Loucy (cell line): ENCODE measurements around the gene HHLA2.

ENCODE experiments used
- H2AFZ ChIP-seq: fragments of 200-600 bp; sonication (generic); 2 replicates; pipeline ENCODE4 v1.6.0; 2016; ENCODE audit warnings: antibody characterized with exemption, mild to moderate bottlenecking, low read length, moderate library complexity
- H3F3A ChIP-seq: fragments of 200-600 bp; 2 replicates; pipeline ENCODE4 v1.6.0; 2016; ENCODE audit warnings: antibody characterized with exemption, low read depth, mild to moderate bottlenecking
- H3K27me3 ChIP-seq: fragments of 200-600 bp; sonication (generic); 2 replicates; pipeline ENCODE4 v1.6.1; 2014; ENCODE audit warnings: low read length, mild to moderate bottlenecking; ENCODE audit not compliant: insufficient read depth, poor library complexity, severe bottlenecking
- H3K36me3 ChIP-seq: fragments of 200-600 bp; sonication (generic); 2 replicates; pipeline ENCODE4 v1.6.1; 2016; ENCODE audit warnings: low read length; ENCODE audit not compliant: insufficient read depth
- H3K4me1 ChIP-seq: fragments of 200-600 bp; sonication (generic); 2 replicates; pipeline ENCODE4 v1.5.1; 2014; ENCODE audit warnings: low read length, mild to moderate bottlenecking; ENCODE audit not compliant: insufficient read depth, poor library complexity, severe bottlenecking
- H3K4me2 ChIP-seq: fragments of 200-600 bp; sonication (generic); 2 replicates; pipeline ENCODE4 v1.6.0; 2014; ENCODE audit warnings: antibody characterized with exemption, low read length, low read depth, mild to moderate bottlenecking; ENCODE audit not compliant: poor library complexity, severe bottlenecking
- H3K4me3 ChIP-seq: fragments of 200-600 bp; sonication (generic); 2 replicates; pipeline ENCODE4 v1.5.1; 2014; ENCODE audit warnings: low read length, mild to moderate bottlenecking, mixed read lengths; ENCODE audit not compliant: poor library complexity, severe bottlenecking
- H3K79me2 ChIP-seq: fragments of 200-600 bp; sonication (generic); 2 replicates; pipeline ENCODE4 v1.6.1; 2014; ENCODE audit warnings: low read length; ENCODE audit not compliant: insufficient read depth
- H3K9ac ChIP-seq: fragments of 200-600 bp; sonication (generic); 2 replicates; pipeline ENCODE4 v1.6.0; 2014; ENCODE audit warnings: mild to moderate bottlenecking, low read depth, low read length, moderate library complexity; ENCODE audit not compliant: poor library complexity, severe bottlenecking
- H3K9me2 ChIP-seq: fragments of 200-600 bp; sonication (generic); replicated peaks from 2 replicates; pipeline ENCODE4 v1.6.1; 2016; ENCODE audit warnings: low read depth, low read length, mixed read lengths
- H3K9me3 ChIP-seq: fragments of 200-600 bp; sonication (generic); 2 replicates; pipeline ENCODE4 v1.6.1; 2014; ENCODE audit warnings: mild to moderate bottlenecking, antibody characterized with exemption, low read length, low read depth; ENCODE audit not compliant: insufficient read depth
- H4K20me1 ChIP-seq: fragments of 200-600 bp; sonication (generic); 2 replicates; pipeline ENCODE4 v1.6.0; 2014; ENCODE audit warnings: antibody characterized with exemption, low read length, mild to moderate bottlenecking; ENCODE audit not compliant: insufficient read depth, poor library complexity, severe bottlenecking
- CTCF ChIP-seq: fragments of 200-600 bp; sonication (generic); conservative IDR thresholded peaks from 2 replicates; pipeline ENCODE4 v1.5.1; 2014; ENCODE audit warnings: mild to moderate bottlenecking, antibody characterized with exemption, low read length
- EZH2phosphoT487 ChIP-seq: fragments of 200-600 bp; IDR thresholded peaks from 2 replicates; pipeline ENCODE4 v1.6.1; 2018; ENCODE audit warnings: antibody characterized with exemption, mild to moderate bottlenecking, moderate library complexity, borderline replicate concordance

The HHLA2 gene

GRCh38 chr3:108406063-108406660, 109.8 kb downstream of the HHLA2 start:
- Histone ChIP-seq H3K9me2 (no peaks in the 10 kb centered on the region), H2AFZ (no peak overlapping the region), H3K4me3 (no peak overlapping the region), H3K79me2 (no peaks in the 10 kb centered on the region), H3K36me3 (no peaks in the 10 kb centered on the region), H3K4me2 (no peak overlapping the region), H3K4me1 (no peaks in the 10 kb centered on the region), H4K20me1 (no peaks in the 10 kb centered on the region), H3K9me3 (no peaks in the 10 kb centered on the region), H3K9ac (no peak overlapping the region), H3K27me3 (no peaks in the 10 kb centered on the region), H3F3A (no peaks in the 10 kb centered on the region)
- TF ChIP-seq CTCF (no peak), EZH2phosphoT487 (no peak)

- H3K36me3 ChIP-seq = no peaks in the 10 kb centered on the region
- H3K4me1 ChIP-seq = no peaks in the 10 kb centered on the region
- peak overlapping the region; percentile 39 for H2AFZ ChIP-seq
- no peak overlapping the region for H3K9ac ChIP-seq
- no peaks in the 10 kb centered on the region for H3K79me2 ChIP-seq
- no peak overlapping the region for H3K4me2 ChIP-seq
- no peaks in the 10 kb centered on the region for H3K9me2 ChIP-seq
- no peaks in the 10 kb centered on the region for H3F3A ChIP-seq
- no peak overlapping the region for H3K4me3 ChIP-seq
- no peaks in the 10 kb centered on the region for H4K20me1 ChIP-seq
- TF ChIP-seq CTCF (peak; percentile 83), EZH2phosphoT487 (no peak)
- no peaks in the 10 kb centered on the region for H3K9me3 ChIP-seq
- no peaks in the 10 kb centered on the region for H3K27me3 ChIP-seq
Observed at GRCh38 chr3:108406661-108407206, 110.4 kb downstream of the HHLA2 start.

- Histone ChIP-seq H3K9ac (no peak overlapping the region), H3F3A (no peaks in the 10 kb centered on the region), H3K9me2 (no peaks in the 10 kb centered on the region), H3K9me3 (no peaks in the 10 kb centered on the region), H3K4me3 (no peak overlapping the region), H2AFZ (no peak overlapping the region), H3K79me2 (no peaks in the 10 kb centered on the region), H4K20me1 (no peaks in the 10 kb centered on the region), H3K4me2 (no peak overlapping the region), H3K4me1 (no peaks in the 10 kb centered on the region), H3K27me3 (no peaks in the 10 kb centered on the region), H3K36me3 (no peaks in the 10 kb centered on the region)
- TF ChIP-seq CTCF (no peak), EZH2phosphoT487 (no peak)
Observed at GRCh38 chr3:108407886-108408285, 111.5 kb downstream of the HHLA2 start.
